HuH-7 (cell line): ENCODE data around the gene PPFIA2.
"Not testable (repeated sequence)": the region's sequence is repeated elsewhere in the genome, so short reads cannot be mapped to it uniquely, and the experiment has no call there.

Experiments
- DNase-seq: peaks from one replicate; pipeline ENCODE4 v3.0.0; 2011; ENCODE audit warnings: low spot score

The PPFIA2 gene

DNA sequence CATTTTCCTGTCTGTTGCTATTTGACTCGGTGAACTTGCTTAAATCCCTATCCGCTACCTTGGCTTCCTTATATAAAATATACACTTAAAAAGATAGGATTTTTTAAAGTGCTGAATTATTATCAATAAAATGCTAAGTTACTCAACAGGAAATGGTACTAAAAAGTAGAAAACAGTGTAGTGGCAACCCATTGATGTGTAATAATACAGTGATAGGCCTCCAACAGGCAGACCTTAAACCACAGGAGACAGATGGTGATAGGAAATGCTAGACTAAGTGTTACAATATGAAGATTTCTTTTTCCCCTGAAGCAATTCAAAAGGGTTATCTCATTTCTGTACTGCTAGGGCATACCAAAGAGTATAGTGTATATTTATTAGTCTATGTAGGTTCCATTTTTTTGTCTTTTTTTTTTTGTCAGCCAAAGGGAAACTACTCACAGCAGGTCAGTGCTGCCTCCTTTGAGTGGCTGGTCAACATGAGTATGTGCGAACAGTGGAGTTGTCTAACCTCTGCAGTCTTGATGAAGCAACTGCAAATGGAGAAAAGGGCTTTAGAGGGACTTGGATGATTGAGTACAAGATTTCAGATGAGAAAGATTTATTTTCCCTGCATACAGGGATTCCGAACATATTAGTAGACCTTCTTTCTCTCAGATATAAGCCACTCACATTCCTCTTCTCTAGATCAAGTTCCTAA, 497.5 kb downstream of the PPFIA2 start:
- DNase-seq, result no peak

DNA sequence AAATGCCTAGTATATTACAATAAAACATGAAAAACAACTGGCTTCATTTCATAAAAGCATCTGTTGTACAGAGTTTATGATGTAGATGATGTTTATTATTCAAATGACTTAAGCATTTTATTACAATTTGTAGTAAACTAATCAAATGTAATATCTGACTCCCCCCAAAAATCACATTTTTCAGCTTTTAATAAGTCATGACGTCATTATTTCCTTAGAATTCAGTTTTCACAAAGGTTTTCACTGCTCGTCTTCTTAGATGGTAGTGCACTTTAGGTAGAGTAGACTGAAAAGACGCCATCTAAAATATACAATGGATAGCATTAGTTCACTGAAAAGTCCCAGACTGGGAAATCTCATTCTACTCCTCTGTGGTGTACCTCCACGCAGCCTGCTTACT, 499.8 kb downstream of the PPFIA2 start:
- DNase-seq, result no peak

DNA sequence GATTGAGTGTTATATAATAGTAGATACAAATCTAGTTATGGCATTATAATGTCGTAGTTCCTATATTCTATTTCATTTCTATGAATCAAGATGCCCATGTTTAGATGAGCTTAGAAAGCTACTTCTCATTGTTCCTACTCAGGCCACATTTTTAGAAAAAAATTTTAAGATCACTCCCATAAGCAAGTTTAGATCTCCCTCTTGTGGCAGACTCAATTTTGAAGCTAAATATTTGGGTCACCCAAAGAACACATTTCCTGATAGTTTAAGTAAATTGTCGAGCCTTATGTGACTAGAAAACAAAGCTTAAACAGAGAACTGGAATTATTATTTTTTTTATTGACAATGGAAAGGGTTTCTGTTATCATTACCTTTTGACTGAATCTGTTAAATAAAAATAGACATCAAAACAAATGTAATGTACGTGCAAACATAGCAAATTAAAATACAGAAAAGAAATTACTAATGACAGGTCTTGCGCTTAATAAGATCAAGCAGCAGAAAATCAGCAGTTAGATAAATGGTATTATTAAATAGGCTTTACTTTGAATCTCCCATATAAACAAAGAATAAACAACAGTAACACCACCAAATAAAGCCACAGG, 501.1 kb downstream of the PPFIA2 start:
- DNase-seq, result no peak

DNA sequence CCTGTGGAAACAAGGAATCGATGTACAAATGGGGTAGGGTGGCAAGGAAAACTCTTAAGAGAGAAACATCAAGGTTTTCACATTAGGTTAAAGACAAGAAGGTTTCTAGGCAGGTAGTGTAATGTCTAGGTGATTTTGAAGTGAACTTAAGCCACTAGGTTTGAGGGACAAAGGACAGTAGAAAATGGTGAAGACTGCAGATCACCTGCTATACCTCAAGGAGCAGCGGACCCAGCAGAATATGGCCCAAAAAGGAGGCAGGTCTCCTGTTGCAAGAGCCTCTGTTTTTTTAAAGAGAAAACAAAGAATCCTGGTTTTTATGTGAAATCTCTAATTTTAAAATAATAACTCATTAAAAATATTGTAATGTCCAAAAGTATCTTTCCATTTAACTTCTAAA, 503.2 kb downstream of the PPFIA2 start:
- no peak for DNase-seq

DNA sequence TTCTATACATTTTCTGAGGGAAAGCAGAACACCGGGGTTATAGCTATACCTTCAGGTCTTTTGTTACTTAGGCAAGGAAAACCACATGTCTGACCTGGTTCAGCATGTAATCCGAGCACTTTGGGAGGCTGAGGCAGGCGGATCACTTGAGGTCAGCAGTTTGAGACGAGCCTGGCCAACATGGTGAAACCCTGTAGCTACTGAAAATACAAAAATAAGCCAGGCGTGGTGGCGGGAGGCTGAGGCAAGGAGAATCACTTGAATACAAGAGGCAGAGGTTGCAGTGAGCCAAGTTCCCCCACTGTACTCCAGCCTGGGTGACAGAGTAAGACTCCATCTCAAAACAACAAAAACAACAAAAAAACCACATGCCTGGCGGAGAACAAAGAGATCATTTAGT, 503.7 kb downstream of the PPFIA2 start:
- DNase-seq, result no peak

DNA sequence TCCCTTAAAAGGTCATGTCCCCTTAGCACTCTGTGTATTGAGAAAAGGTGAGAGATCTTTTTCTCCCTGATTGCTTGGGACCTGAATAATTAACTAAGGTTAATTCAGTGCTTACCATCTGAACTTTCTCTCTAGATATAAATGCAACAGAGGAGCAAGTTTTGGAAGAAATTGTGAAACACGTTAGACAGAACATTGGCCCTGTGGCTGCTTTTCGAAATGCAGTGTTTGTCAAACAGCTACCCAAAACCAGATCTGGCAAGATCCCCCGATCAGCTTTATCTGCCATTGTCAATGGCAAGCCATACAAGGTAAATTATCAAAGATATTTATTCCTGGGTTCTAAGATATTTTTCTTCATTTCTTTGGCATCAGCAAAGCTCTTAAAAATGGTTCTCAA, 505.8 kb downstream of the PPFIA2 start:
- no peak for DNase-seq

DNA sequence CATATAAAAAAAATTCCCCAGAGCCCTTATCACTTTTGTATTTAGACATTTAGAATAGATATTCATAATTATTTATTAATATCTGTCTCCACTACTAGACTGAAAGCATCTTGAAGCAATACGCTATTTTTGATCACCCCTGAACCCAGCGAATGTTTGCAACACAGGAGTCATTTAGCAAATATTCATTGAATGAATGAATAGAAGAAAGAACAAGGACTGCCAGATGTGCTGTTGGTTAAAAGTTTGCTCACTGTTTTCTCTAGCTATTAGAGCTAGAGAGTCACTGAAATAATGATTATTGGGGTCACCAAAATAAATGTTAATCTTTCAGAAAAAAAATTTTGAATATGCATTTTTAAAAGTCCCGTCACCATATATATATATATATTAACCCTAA, 506.9 kb downstream of the PPFIA2 start:
- DNase-seq, result no peak

DNA sequence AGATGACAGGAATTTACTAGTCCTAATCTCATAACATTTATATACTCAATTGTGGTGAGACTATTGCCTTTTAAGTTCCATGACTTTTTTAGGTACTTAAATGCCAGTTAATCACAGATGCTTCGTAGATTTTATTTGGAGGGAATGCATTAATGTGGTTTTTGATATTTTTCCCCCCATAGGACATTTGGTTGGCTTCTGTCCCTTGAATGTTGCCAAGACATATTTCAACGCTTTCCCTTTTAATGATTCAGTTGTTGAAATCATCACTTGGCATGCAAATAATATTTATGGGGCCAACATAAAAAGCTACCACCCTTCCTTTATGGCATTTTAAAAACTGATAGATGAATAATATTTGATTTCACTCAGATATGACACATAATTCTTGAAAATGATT, 509.2 kb downstream of the PPFIA2 start:
- no peak for DNase-seq

DNA sequence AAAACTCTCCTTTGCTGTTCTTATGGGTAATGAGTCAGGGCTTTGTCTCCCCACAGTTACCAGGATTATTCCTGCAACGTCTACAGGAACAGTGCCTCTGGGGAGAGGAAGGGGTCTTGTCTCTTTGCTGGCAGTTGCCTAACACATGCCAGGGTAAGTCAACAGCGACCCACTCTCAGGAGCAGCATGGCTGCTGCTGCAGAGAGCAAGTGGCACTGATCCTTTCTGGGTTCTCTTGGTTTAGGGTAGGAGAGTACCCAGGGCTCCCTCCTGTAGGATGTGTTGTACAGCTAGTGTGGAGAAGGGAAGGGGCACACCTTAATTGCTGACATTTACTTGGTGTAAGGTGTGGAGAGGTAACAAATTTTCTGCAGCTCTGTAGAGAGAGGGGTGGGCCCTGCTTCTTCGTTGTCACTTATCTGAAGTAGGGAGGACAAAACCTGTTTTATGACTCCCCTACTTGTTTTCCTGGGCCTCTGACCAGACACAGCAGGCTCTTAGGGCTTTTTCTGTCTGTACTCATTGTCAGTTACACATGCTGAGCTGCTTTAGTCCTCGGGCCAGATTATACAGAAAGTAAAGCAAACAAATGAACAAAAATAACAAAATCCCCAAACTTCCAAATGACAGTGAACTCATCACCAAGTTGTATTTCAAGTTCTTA, 513.1 kb downstream of the PPFIA2 start:
- no peak for DNase-seq

DNA sequence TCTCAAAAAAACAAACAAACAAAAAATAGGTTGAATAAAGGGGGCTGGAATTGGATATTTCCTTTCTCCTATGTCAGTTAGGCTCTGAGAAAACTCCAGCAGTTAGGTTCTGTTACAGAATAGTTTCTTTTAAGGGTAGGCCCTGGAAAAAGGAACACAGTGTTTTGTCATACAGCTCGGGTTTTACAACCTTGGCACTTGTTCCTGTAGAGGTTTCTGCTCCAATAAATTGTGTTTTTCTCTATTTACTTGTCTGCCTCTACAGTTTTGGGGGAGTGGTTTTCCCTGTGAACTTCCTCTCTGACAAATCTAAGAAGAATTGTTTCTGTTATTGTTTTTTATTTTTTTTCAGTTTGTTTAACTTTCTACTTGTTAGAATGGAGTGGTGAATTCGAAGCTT, 513.7 kb downstream of the PPFIA2 start:
- DNase-seq, result no peak

DNA sequence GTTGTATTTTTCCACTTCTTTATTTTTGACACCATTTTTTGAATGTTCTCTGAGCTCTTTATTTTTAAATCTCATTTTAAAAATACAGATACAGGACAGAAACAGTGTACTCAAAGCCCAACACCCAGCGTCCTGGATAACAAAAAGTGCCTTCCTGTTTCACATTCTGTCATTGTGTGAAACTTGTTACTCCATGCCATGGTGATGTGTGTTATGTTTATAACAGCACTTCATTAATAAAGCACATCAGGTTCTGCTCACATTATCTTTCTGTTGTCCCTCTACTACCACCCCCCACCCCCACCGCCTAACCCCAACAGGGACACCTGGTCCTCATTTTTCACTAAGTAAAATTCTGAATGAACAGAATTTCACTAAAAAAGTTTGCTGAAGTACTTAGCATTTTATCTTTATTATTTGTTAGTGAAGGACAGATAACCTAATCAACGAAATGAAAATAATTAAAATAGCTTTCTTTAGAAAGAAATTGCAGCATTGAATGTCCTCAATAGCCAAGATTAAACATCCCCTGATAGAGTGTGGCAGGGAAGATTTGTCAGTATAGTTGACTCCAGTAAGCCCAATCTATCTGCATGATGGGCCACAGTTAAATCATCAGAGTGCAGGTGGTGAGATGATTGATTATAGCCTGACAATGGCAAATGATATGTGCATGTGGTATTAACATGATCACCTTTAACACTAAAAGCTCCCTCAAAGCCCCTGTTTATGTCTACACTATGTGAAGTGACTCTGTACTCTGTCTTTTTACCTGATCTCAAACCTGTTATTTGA, 527.4 kb downstream of the PPFIA2 start:
- no peak for DNase-seq

DNA sequence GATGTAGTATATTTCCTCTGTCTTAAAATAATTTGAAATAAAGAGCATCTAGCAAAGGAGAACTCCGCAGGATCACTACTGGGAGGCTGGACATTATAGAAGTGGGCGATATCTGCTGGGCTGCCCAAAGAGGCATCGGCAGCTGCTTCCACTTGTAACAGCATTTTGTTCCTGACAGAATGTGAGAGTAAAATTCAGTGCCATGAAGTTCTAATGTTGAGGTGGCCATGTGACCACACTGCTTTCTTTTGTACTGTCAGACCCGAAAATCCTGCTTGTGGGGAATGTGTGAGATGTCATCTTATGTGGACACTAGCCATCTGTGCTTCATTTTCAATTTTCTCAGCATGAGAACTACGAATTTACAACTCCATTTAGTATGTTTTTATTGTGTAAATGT, 529.4 kb downstream of the PPFIA2 start:
- DNase-seq, result no peak

DNA sequence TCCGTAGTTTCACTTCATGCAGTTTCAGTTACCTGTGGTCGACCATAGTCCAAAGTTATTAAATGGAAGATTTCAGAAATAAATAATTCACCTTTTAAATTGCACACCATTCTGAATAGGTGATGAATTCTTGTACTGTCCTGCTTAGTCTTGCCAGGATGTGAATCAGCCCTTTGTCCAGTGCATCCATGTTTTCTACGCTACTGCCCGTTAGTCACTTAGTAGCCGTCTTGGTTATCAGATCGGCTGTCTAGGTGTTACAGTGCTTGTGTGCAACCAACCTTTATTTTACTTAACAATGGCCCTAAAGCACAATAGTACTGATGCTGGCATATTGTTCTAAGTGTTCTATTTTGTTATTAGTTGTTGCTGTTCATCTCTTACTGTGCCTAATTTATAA, 534.5 kb downstream of the PPFIA2 start:
- no peak for DNase-seq

DNA sequence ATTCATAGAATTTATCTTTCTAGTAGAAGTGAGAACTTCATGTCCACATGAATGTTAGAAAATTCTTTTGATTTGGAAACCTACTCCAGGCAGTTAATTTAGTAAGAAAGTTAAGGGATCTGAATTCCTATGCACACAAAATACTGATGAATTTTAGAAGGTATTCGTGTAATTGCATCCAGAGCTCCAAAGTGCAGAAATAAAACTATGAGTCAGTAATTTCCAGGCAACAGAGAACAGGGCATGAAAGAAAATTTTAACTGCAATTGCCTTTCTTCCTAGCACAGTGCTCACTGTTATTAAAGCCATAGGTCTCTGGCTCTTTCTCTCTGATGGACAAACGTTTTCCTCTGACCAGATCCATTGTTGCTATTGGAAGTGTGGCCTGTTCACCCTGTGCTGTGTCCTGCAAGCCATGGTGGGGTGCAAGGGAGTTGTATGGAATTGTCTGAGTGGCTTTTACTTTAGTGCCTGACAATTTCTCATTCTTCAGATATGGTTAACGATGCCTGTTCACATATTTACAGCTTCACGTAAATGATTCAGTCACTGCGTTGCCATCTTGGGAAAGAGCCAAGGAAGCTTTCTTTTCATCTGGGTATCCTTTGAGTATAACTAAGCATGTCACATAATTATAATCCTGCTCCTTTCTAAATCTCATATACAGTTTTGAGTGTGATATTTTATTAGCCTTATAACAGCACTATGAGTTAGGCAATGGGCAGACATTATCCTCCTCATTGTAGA, 536.1 kb downstream of the PPFIA2 start:
- no peak for DNase-seq

DNA sequence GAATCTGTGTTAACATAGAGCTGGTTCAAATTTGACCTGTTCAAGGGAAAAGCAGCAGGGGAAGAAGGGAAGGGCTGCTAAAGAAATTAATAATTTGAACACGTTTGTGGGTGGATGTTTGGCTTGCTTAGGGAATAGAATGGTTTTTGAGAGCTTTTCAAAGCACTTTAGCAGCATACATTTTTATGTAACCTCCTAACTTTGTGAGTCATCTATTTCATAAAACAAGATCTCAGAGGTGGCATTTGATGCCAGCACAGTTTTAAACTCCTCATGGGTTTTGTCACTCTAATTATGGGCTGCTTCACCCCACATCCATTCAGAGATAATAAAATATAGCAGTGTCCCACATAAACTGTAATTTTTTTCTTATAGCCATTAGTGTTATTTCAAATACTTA, 537.5 kb downstream of the PPFIA2 start:
- no peak for DNase-seq

DNA sequence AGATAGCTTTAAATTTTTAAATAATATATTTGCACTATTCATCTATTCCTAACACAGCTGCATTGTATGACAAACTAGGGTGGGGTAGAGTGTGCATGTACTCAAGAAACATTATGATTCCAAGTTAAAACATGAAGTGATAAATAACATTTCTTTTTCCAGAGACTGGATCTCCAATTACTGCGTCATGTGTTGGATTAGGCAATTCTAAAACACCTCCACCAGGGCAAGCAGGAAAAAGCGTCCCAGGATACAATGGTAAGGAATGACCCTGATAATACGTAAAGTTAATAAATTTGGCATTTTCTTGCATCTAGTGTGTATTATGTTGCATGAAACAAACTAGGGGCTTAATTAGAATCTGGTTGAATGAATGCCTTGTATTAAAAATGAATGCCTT, 542.4 kb downstream of the PPFIA2 start:
- DNase-seq, result no peak

DNA sequence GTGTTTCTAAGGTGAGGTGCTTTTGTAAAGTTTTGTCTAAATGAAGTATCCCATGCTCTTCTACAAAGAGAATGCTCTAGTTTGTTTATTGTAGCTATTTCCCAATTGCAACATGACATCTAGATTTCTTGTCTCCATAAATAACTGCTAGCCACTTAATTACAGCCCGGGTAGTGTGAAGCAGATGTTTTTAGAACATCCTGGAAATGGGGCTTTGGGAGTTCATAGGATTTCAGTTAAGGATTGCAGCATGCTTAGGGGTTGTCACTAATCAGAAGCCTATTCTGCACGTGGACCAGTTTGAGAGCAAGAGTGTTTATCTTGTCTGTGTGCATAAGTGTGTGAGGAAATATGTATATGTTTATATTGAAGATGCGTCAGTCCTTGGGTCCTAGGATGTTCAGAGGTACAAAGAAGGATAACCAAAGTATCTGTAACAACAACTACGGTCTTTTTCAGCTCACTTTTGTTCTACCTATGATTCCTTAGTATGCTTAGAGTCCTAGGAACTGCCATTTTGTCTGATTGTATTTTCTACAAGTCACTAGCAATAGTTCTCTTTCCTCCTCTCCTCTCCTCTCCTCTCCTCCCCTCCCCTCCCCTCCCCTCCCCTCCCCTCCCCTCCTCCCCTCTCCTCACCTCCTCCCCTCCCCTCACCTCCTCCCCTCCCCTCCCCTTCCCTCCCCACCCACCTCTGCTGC, 546.0 kb downstream of the PPFIA2 start:
- no peak for DNase-seq

DNA sequence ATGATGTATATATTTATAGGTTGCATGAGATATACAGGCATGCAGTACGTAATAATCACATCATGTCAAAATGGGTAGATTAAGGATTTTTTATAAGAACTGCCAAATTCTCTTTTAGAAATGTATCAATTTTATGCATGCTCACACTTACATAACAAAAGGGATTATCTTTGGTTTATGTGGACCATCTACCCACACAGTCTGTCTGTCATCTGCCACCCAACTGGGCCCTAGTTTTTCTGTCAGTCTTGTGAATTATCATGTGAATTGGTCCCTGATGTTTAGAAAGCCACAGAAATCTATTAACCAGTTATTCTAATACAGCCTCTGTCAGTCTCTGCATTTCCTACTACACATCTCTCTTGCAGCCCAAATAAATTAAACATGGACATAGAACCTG, 547.8 kb downstream of the PPFIA2 start:
- no peak for DNase-seq

DNA sequence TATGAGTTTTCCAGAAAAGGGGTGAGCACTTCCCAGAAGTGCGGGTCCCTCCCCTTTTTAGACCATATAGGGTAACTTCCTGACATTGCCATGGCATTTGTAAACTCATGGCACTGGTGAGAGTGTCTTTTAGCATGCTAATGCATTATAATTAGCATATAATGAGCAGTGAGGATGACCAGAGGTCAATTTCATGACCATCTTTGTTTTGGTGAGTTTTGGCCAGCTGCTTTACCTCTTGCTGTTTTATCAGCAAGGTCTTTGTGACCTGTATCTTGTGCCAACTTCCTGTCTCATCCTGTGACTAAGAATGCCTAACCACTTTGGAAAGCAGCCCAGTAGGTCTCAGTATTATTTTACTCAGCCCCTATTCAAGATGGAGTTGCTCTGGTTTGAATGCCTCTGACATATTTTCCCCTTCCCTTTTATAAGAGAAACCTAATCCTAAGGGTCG, 549.4 kb downstream of the PPFIA2 start:
- not testable (repeated sequence) for DNase-seq

DNA sequence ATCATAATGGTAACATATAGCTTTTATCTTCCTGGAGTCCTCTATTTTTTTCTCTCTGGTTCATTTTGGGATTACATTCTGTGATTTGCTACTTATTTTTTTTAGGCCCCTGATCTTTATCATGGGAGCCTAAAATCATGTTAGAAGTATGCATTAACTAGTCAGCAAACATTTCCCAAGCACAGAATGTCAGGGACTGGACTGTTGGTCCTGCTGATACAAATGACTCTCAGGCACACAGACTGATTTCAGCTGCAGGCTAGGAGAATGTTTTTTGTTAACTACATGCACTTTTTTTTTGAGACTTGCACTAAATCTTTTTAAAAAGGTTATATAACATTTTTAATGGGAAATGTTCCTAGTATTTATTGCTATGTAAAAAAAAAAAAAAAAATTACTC, 550.1 kb downstream of the PPFIA2 start:
- DNase-seq, result no peak

DNA sequence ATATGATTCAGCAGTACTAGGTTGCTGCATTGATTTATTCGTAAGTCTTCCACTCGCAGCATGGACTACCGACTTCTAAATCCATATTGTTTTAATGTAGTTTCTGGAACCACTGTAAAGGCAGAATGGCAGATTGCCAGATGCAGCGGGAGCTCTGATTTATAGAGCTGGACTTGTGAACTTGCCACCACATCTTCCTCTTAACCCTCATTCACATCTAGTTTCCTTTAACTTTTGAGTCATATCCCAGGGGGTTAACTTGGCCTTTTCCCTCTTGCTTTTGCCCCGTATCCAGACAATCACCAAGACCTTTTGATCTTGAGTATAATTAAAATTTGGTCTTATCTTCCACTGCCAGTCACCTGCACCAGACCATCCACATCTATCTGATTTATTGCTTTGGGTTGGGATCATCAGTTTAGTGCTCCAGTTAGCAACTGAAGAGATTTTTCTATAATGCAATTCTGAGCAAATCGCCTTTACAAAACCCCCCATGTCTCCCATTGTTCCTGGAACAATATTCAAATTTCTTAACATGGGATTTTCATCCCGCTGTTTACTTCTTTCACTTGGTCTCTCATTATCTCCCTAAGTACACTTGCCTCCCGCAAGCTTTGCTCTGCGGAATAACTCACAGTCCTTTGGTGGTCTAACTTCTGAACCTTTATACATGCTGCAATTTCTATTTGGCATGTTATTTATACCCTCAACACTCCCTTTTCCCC, 550.8 kb downstream of the PPFIA2 start:
- DNase-seq, result no peak
